ENCODE measurements around the gene DOLK.

Gene DOLK

DNA sequence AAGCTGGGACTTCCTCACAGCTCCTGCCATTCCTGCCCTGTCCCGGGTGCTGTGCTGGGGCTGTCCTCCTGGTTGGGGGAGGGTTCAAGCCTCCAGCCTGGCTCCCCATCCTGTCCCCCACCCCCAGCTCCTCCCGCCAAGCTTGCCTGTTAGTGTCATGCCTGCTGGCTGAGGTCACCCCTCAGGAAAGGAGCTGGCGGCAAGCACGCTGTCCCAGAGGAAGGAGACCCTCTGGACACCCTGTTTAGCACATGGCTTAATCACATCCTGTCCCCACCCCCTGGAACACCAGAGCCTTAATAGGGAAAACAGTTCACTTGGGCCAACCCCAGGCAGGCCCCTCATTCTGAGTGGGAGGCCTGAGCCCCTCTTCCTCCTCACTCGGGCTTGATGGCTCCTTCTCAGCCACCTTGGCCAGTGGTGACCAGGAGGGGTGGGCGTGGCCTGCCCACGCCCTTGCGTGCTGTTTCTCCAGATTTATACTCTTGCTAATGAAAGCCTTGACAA is 35.8 kb downstream of the DOLK start:
- intact Hi-C loops (cut with DNase I): no loop called here
- no peak for DNase-seq

DNA sequence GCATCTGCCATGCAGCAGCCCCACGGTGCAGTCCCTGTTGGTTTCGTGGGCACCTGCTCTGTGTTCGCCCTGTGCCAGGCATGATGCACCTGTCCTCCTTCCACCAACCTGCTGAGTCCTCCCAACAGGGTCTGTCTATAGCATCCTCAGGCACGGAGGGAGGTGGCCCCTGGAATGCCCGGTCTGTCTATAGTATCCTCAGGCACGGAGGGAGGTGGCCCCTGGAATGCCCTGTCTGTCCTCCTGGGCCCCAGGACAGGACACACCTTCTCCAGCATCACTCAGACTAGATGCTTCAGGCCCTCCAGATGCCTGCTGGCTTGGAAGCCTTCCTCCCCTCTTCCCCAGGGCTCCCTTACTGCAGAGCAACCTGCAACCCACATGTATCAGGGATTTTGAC is 36.5 kb downstream of the DOLK start:
- DNase-seq: no peak
- intact Hi-C loops (cut with DNase I): no loop called here

DNA sequence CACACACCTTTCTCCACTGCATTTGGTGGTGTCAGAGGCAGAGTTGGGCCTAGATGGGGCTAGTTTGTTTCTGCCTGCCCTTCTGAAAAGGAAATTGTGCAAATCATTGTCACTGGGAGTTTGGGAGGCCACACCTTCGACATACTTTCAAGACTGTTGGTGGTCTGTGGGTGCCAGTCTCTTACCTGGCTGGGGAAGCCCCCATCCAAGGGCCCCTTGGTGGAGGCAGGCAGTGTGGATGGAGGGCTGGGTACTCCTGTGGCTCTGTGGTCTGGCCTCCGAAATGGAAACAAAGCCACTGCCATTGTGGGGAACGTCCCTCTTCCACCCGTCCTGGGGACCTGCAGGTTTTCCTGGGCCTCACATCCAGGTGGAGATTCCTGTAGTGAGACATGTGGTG is 37.5 kb downstream of the DOLK start:
- no peak for DNase-seq
- intact Hi-C loops (cut with DNase I): no loop called here

DNA sequence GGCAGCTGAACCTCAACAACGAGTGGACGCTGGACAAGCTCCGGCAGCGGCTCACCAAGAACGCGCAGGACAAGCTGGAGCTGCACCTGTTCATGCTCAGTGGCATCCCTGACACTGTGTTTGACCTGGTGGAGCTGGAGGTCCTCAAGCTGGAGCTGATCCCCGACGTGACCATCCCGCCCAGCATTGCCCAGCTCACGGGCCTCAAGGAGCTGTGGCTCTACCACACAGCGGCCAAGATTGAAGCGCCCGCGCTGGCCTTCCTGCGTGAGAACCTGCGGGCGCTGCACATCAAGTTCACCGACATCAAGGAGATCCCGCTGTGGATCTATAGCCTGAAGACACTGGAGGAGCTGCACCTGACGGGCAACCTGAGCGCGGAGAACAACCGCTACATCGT is 39.0 kb downstream of the DOLK start:
- DNase-seq: no peak
- intact Hi-C loops (cut with DNase I): no loop called here

DNA sequence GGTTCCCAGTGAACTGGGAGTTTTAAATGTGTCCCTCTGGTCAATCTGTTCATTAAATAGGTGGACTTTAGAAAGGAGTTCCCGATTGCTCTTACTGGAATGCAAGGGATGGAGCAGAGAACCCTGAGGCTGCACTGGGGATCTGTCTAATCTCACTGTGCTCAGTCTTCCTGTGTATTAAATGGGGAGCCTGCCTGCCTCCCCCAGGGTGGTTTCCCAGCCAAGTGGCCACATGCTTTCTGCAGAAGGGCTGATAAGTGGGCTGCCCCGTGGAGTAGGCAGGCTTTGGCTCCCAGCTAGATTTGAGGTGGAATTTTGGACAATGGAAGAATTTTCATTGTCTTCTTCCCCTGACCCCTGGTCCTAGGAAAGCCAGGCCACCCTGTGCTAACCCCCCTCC is 40.7 kb downstream of the DOLK start:
- DNase-seq: no peak
- intact Hi-C loops (cut with DNase I): no loop called here

DNA sequence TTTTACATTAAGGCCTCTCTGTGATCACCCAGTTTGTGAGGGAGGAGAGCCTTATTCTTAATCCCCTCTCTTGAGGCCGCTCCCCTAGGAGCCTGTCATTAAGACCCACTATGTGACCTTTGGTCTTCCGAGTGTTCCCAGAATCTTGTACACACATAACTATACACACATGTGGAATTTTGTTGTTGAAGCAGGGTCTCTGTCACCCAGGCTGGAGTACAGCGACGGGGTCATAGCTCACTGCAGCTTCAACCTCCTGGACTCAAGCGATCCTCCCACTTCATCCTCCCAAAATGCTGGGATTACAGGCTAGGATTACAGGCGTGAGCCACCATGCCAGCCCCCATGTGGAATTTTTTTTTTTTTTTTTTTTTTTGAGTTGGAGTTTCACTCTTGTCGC is 41.4 kb downstream of the DOLK start:
- intact Hi-C loops (cut with DNase I): no loop called here
- DNase-seq: no peak

DNA sequence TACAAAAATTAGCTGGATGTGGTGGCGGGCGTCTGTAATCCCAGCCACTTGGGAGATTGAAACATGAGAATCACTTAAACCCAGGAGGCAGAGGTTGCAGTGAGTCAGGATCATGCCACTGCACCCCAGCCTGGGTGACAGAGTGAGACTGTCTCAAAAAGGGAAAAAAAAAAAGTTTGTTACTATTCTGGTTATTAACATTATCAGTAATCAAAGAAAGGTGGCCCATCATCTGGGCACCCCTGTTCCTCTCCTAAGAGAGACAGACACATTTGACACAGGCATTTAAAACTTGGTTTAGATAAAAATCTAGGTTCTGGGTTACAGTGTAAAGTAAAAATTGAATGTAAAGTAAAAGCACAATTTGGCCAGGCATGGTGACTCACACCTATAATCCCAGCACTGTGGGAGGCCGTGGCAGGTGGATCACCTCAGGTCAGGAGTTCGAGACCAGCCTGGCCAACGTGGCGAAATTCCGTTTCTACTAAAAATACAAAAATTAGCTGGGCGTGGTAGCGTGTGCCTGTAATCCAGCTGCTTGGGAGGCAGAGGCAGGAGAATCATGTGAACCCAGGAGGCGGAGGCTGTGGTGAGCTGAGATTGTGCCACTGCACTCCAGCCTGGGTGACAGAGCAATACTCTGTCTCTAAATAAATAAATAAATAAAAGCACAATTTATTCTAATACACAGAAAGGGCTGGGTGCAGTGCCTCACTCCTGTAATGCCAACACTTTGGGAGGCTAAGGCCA is 43.4 kb downstream of the DOLK start:
- DNase-seq: no peak
- intact Hi-C loops (cut with DNase I): no loop called here

DNA sequence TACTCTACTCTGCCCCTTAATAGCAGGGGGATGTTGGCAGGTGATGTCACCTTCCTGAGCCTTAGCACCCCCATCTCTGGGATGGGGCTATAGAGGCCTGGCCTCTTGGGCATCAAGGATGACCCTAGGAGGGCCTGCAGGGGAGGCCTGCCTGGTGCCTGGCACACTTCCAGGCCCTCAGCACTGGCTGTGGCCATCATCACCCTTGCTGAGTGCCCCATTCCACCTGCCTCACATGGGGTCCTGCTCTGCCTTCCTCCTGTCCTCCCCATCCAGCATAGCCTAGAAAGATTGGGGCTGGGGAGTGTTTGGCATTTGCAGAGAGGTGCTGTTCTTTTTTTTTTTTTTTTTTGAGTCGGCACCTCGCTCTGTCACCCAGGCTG is 44.3 kb downstream of the DOLK start:
- intact Hi-C loops (cut with DNase I): no loop called here
- DNase-seq: no peak

DNA sequence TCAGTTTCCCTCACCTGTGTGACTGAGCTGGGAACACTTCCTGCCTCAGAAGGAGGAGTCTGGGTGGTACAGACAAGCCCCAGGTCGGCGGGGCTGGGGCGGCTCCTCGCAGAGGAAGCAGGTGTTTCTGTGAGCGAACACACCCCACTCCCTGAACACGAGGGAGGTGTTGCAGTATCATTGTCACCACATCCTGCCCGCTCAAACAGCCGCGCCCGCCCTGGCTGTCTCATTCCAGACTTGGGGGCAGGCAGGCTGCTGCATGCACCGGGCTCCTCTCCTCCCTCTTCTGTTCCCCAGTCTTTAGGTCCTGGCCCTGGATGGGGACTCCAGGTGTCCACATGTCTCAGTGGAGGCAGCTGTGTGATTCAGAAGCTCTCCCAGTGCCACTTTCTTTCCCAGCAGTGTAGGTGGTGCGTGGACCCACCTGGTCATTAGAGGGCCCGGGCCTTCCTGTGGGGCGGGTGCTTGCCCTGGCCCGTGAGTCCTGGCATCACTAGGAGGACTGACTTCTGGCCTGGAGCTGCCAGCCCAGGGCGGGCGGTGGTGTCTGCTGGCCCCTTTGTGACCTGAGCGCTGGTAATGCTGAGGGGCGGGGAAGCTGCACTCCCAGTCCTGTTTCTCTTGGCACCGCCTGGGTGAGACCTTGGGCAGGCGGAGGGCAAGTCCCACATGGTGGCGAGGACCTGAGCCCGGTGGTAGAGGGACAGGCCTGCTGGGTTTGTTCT is 44.9 kb downstream of the DOLK start:
- DNase-seq: peak in 2 of 10 donors; percentile 32 to 82
- intact Hi-C loops (cut with DNase I): no loop called here

DNA sequence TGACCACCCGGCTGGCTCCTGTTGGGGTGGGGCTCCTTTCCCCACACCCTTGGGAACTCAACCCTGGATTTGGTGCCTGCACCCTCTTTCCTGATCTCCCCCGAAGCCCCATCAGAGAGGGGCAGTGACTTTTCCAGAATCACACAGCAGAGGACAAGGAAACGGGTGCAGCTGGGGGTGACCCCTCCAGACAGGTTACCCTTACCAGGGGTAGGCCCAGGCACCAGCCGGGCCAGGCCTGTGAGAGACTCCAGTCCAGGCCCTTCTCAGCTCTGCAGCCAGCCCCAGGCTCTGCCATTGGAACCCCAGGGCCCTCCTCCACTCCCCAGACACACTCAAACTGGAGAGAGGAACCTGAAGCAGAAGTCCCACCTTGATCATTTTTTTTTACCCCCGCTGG is 45.6 kb downstream of the DOLK start:
- intact Hi-C loops (cut with DNase I): no loop called here
- DNase-seq: no peak

DNA sequence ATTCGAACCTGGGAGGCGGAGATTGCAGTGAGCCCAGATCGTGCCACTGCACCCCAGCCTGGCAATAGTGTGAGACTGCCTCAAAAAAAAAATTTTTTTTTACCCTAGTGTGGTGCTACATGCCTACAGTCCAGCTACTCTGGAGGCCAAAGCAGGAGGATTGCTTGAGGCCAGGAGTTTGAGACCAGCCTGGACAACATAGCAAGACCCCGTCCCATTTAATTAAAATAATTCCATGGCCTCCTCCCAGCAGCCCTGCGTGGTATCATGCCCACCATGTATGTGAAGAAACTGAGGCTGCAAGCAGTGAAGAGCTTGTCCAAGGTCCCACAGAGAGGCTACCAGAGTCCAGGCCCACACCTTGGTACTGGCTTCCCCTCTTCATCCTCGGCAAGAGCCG is 46.0 kb downstream of the DOLK start:
- no peak for DNase-seq
- intact Hi-C loops (cut with DNase I): no loop called here

DNA sequence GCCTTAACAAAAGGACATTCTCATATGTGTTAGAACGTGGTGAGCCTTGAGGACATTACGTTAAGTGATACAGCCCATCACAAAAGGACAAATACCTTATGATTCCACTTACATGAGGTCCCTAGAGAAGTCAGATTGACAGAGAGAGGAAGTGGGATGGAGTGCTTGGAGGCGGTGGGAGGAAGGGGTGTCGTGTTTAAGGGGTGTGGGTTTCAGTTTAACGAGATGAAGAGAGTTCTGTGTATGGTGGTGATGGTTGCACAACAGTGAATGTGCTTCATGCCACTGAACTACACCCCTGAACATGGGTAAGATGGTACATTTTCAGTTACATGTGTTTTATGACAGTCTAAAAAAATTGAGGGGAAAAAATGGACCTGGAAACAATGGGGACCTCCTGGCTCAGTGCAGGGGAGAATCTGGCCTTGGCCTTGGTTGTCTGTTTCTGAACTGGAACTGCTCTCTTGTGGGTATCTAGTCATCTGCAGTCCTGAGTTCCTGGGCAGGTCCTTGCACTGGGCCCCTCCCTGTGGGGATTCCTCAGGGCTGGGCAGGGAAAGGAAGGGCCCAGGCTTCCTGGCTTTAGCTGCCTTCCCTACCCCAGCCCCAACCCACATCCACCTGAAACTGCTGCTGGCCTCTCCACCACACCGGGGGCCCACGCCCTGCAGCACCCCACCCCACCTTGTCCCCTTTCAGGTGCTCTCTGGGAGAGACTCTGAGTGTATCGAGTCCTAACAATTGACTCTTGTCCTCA is 47.7 kb downstream of the DOLK start:
- intact Hi-C loops (cut with DNase I): no loop called here

DNA sequence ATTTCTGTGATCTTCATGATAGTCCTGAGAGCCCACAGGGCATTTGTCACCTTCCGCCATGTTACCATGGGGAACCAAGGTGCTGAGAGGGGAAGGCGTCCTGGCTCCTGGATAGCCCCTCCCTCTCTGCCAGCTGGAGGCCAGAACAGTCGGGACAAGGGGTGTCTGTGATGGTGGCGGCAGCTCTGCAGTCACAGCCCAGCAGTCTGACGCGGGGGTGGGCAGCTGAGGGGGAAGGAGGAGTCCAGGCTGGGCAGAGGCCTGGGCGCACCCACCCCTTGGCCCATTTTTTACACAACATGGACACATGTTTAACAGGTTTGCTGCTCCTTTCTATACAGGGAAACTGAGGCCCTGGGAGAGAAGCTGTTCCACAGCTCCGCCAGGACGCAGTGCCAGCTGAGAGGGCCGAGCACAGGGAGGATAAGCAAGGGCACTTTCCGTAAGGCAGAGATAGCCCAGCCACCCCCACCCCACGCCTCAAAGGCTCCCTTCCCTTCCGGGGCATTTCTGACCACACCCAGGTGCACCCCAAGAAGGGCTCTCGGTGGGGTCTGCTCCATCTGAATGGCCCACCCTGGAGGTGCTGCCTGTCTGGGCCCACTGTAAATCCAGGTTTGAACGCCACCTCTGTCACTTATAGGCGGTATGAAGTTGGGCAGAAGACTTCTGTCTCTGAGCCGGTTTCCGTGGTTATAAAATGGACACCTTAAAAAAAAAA is 48.4 kb downstream of the DOLK start:
- peak in 3 of 10 donors; percentile 35 to 86 (median 46) for DNase-seq
- intact Hi-C loops (cut with DNase I): no loop called here

More for the DNA sequence above, 47.7 kb downstream of the DOLK start:
- no peak for DNase-seq

DNA sequence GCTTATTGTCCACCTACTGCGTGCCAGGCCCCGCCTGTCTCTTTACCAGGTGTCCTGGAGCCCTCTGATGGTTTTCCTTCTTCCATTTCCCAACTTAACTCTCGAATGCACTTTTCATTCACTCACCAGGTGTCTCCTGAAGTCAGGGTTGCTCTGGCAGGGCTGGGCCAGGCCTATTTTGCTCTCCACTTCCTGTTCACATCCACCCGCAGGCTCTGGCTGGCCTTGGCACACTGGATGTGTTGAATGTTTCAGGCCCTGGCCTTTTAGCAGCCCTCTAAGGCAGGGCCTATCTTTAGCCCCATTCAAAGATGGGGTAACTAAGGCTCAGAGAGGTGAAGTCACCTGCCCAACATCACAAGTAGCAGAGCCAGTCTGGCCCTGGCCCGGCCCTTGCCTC is 49.0 kb downstream of the DOLK start:
- intact Hi-C loops (cut with DNase I): no loop called here
- no peak for DNase-seq

DNA sequence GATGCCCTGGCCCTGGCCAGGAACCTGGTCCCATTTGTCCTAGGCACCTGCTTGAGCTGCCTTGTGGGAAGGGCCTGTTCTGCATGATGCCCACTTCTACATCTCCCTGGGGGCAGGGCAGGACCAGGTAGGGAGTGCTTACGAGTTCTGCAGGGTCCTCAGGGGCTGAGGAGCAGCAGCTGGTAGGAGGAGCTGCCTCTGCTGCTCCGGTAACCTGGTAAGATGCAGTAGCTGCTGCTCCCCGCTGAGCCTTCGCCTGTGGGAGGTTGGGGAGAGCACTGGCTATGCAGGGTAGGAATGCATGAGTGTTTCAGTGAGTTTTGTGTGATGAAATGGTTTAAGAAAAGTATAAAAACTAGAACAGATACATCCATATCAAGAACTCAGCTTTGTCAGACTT is 51.8 kb downstream of the DOLK start:
- DNase-seq: peak in 1 of 10 donors; percentile 92
- intact Hi-C loops (cut with DNase I): no loop called here
